ENCODE data around the gene ABCA12. TPM values are rescaled to one million over a fixed set of nuclear protein-coding genes. Genes with fewer than 3 reads are reported as not detected.

ABCA12 gene
- total and polyA plus RNA-seq, 12 donors: under 0.01 to 0.04 TPM; not detected in 10

DNA sequence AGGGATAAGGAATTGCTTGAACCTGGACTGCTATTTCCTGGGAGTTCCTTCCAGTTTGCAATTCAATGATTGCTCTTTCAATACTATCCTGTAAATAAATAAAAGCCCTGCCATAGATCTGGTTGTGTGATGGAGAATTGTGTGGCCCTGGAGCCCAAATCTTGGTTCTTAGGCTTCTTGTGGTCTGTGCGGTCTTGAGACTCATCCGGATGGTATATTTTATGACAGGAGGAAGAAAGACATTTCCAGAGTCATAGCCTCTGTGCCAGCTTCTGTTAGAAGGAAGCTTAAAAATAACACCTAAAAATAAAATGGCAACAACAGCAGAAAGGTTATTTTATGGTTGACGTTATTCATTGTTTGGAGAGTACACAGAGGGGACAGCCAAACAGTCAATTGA, 137.7 kb downstream of the ABCA12 start:
- Histone ChIP-seq H3K27ac (no peak overlapping the region), H3K36me3 (replicated peaks in 1 of 2) (no peaks in the 10 kb centered on the region), H3K27me3 (no peaks in the 10 kb centered on the region), H3K9me3 (replicated peaks in 1 of 3) (no peaks in the 10 kb centered on the region), H3K4me1 (replicated peaks in 1 of 2) (no peaks in the 10 kb centered on the region), H3K4me3 (no peak overlapping the region)
- intact Hi-C loops (cut with DNase I): no loop called here
- TF ChIP-seq POLR2A (IDR thresholded peaks at IDR 0.05): no peak
- TF ChIP-seq, protein P1, sequence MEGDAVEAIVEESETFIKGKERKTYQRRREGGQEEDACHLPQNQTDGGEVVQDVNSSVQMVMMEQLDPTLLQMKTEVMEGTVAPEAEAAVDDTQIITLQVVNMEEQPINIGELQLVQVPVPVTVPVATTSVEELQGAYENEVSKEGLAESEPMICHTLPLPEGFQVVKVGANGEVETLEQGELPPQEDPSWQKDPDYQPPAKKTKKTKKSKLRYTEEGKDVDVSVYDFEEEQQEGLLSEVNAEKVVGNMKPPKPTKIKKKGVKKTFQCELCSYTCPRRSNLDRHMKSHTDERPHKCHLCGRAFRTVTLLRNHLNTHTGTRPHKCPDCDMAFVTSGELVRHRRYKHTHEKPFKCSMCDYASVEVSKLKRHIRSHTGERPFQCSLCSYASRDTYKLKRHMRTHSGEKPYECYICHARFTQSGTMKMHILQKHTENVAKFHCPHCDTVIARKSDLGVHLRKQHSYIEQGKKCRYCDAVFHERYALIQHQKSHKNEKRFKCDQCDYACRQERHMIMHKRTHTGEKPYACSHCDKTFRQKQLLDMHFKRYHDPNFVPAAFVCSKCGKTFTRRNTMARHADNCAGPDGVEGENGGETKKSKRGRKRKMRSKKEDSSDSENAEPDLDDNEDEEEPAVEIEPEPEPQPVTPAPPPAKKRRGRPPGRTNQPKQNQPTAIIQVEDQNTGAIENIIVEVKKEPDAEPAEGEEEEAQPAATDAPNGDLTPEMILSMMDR (IDR thresholded peaks at IDR 0.05): no peak
- DNase-seq: no peak
- 61 to 66% (median 62%) methylated on average over 3 of the region's 3 CpGs for WGBS, 4 donors

DNA sequence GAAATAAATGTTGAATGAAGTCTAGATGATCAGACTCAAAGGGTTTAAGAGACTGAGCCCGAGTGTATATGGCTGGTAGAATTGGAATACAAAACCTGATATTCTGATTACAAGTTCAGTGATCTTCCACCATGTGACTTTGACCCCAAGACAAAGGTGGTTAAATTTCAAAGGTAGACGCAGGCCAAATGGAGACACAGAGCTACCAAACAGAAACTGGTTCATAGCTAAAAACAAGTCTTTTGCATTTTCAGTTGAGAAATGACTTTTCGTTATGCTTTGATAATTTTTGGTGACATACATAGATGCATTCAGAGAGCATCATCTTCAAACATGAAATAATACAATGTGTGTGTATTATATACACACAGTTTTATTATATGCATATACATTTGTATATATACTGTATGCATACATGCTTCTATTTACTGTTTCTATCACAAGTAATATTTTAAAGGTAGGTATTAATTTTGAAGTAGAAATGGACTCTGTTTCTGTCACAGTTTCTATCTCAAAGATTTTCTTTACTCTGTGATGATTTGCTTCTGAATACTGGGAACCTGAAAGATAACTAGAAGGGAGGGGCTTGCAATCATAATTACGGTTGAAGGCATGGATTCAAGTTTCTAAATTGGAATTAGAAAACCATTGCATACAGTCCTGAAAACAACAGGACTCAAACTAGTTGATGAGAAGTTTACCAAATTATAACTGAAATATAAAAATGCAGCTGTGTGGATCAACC, 142.3 kb downstream of the ABCA12 start:
- no peak overlapping the region for H3K4me3 ChIP-seq
- H3K4me1 ChIP-seq (replicated peaks in 1 of 2): no peaks in the 10 kb centered on the region
- H3K27me3 ChIP-seq: no peaks in the 10 kb centered on the region
- H3K9me3 ChIP-seq (replicated peaks in 1 of 3): no peaks in the 10 kb centered on the region
- TF ChIP-seq, protein P1 (IDR thresholded peaks at IDR 0.05): no peak
- no peak for TF ChIP-seq POLR2A (IDR thresholded peaks at IDR 0.05)
- DNase-seq: no peak
- no peaks in the 10 kb centered on the region for H3K36me3 ChIP-seq (replicated peaks in 1 of 2)
- no peak overlapping the region for H3K27ac ChIP-seq
- WGBS, 4 donors: 67 to 84% (median 79%) methylated on average over 4 of the region's 4 CpGs
- intact Hi-C loops (cut with DNase I): no loop called here

DNA sequence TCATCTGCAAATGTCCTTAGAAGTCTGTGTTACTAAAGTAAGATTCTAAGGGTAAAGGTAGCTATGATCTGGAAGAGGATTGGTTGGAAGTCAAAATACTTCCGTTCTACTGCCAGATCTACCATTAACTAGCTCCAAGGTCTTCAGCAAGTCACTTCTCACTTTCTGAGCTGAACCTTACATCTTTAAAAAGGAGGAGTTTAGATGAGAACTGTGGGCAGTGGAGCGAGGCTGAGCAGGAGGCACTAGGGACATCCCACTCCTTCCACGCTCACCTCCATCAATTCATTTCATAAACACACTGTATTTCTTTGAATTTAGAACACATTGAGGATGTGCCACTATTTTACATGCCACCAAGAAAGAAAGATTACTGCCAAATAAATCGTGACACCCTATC, 143.0 kb downstream of the ABCA12 start:
- 71 to 90% (median 80%) methylated on average over 4 of the region's 4 CpGs for WGBS, 4 donors
- Histone ChIP-seq H3K9me3 (replicated peaks in 1 of 3) (no peaks in the 10 kb centered on the region), H3K27ac (no peak overlapping the region), H3K27me3 (no peaks in the 10 kb centered on the region), H3K36me3 (replicated peaks in 1 of 2) (no peaks in the 10 kb centered on the region), H3K4me3 (no peak overlapping the region), H3K4me1 (replicated peaks in 1 of 2) (no peaks in the 10 kb centered on the region)
- DNase-seq: no peak
- intact Hi-C loops (cut with DNase I): no loop called here
- TF ChIP-seq, protein P1 (IDR thresholded peaks at IDR 0.05): no peak

DNA sequence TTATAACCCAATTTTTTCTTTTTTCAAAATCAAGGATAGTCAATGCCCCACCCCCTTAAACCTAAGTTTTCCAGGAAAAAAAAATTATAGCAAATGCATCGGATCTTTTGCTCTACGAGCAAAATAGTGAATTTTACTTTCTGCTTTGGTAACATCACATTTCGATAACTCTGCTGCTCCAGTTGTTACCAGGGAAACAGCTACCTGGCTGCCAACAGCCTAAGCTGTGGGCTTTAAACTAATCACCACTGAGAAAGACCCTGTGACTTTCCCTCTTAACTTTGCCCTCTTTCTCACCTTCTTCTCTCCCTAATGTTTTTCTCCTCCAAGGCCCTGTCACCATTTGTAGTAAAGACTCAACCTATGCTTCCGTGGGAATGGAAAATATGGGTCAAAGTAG, 145.5 kb downstream of the ABCA12 start:
- TF ChIP-seq, protein P1 (IDR thresholded peaks at IDR 0.05): no peak
- no peak for TF ChIP-seq POLR2A (IDR thresholded peaks at IDR 0.05)

More for the DNA sequence above, 145.5 kb downstream of the ABCA12 start:
- no peaks in the 10 kb centered on the region for H3K27me3 ChIP-seq
- WGBS, 4 donors: 81 to 87% (median 86%) methylated on average over 4 of the region's 4 CpGs
- no peak overlapping the region for H3K27ac ChIP-seq
- DNase-seq: no peak
- intact Hi-C loops (cut with DNase I): no loop called here
- H3K9me3 ChIP-seq (replicated peaks in 1 of 3): no peaks in the 10 kb centered on the region
- H3K4me1 ChIP-seq (replicated peaks in 1 of 2): no peaks in the 10 kb centered on the region
- no peaks in the 10 kb centered on the region for H3K36me3 ChIP-seq (replicated peaks in 1 of 2)
- no peak overlapping the region for H3K4me3 ChIP-seq
